Neural cell (in vitro differentiated cells): Measurements from ENCODE around the gene TMEM192. TPM values are rescaled to one million over a fixed set of nuclear protein-coding genes. Genes with fewer than 3 reads are reported as not detected.
"Not testable (repeated sequence)": the region's sequence is repeated elsewhere in the genome, so short reads cannot be mapped to it uniquely, and the experiment has no call there.

Source experiments
- H2AFZ ChIP-seq: fragments of 200-600, 300-800 bp; sonication (generic), shearing (Covaris generic); 2 replicates; pipeline ENCODE4 v1.6.0; 2014; ENCODE audit warnings: low read depth, mild to moderate bottlenecking, antibody characterized with exemption, low read length, moderate library complexity
- H3F3A ChIP-seq: fragments of 200-600 bp; shearing (Covaris generic); 2 replicates; pipeline ENCODE4 v1.6.1; 2016; ENCODE audit warnings: mild to moderate bottlenecking, moderate library complexity, mixed read lengths, antibody characterized with exemption, low read length; ENCODE audit not compliant: insufficient read depth, poor library complexity, severe bottlenecking
- H3K27ac ChIP-seq: fragments of 200-600, 300-800 bp; sonication (generic), shearing (Covaris generic); 2 replicates; pipeline ENCODE4 v1.5.1; 2014; ENCODE audit warnings: mild to moderate bottlenecking, low read length, moderate library complexity
- H3K27me3 ChIP-seq: fragments of 300-800, 200-600 bp; sonication (generic), shearing (Covaris generic); 2 replicates; pipeline ENCODE4 v1.6.0; 2014; ENCODE audit warnings: mild to moderate bottlenecking, low read depth, low read length, moderate library complexity; ENCODE audit not compliant: insufficient read depth
- H3K36me3 ChIP-seq: fragments of 300-800, 200-600 bp; sonication (generic), shearing (Covaris generic); 2 replicates; pipeline ENCODE4 v1.5.1; 2014; ENCODE audit warnings: mild to moderate bottlenecking, antibody characterized with exemption, low read length, moderate library complexity; ENCODE audit not compliant: insufficient read depth
- H3K4me2 ChIP-seq: fragments of 300-800, 200-600 bp; sonication (generic), shearing (Covaris generic); 2 replicates; pipeline ENCODE4 v1.6.0; 2014; ENCODE audit warnings: mild to moderate bottlenecking, low read length
- H3K4me3 ChIP-seq: fragments of 300-800, 200-600 bp; sonication (generic), shearing (Covaris generic); 2 replicates; pipeline ENCODE4 v1.5.1; 2014; ENCODE audit warnings: mild to moderate bottlenecking, low read length, moderate library complexity
- H3K79me2 ChIP-seq: fragments of 200-600 bp; shearing (Covaris generic); replicated peaks from 2 replicates; pipeline ENCODE4 v1.6.0; 2014; ENCODE audit warnings: mild to moderate bottlenecking, low read length, moderate library complexity; ENCODE audit not compliant: insufficient read depth
- H3K9ac ChIP-seq: fragments of 300-800, 200-600 bp; sonication (generic), shearing (Covaris generic); 2 replicates; pipeline ENCODE4 v1.6.1; 2016; ENCODE audit warnings: mild to moderate bottlenecking, low read length, mixed read lengths
- H3K9me2 ChIP-seq: fragments of 200-600 bp; shearing (Covaris generic); 2 replicates; pipeline ENCODE4 v1.6.1; 2016; ENCODE audit warnings: mild to moderate bottlenecking, low read length, mixed read lengths; ENCODE audit not compliant: insufficient read depth
- H3K9me3 ChIP-seq: fragments of 200-600, 300-800 bp; sonication (generic), shearing (Covaris generic); 2 replicates; pipeline ENCODE4 v1.6.1; 2016; ENCODE audit warnings: mild to moderate bottlenecking, mixed run types, low read length, moderate library complexity, mixed read lengths
- H4K20me1 ChIP-seq: fragments of 200-600 bp; shearing (Covaris generic); 2 replicates; pipeline ENCODE4 v1.6.1; 2016; ENCODE audit warnings: mild to moderate bottlenecking, mixed run types; ENCODE audit not compliant: insufficient read depth
- EP300 ChIP-seq: fragments of 450-650 bp; conservative IDR thresholded peaks from 2 replicates; pipeline ENCODE4 v1.6.1; 2014; ENCODE audit warnings: antibody characterized with exemption, mild to moderate bottlenecking, moderate library complexity; ENCODE audit not compliant: poor library complexity, severe bottlenecking
- EZH2 ChIP-seq: fragments of 200-600, 300-800 bp; shearing (Covaris generic), sonication (generic); IDR thresholded peaks from 2 replicates; pipeline ENCODE4 v1.6.1; 2014; ENCODE audit warnings: antibody characterized with exemption, low read length, borderline replicate concordance, mild to moderate bottlenecking; ENCODE audit not compliant: insufficient read depth, poor library complexity, severe bottlenecking
- MXI1 ChIP-seq: fragments of 450-650 bp; conservative IDR thresholded peaks from 2 replicates; pipeline ENCODE4 v1.6.1; 2014; ENCODE audit warnings: antibody characterized with exemption, mild to moderate bottlenecking; ENCODE audit not compliant: poor library complexity, severe bottlenecking
- POLR2AphosphoS5 ChIP-seq: IDR thresholded peaks from 2 replicates; pipeline ENCODE4 v1.6.1; 2012
- RAD21 ChIP-seq: fragments of 450-650 bp; conservative IDR thresholded peaks from 2 replicates; pipeline ENCODE4 v1.6.1; 2014; ENCODE audit warnings: antibody characterized with exemption, mild to moderate bottlenecking, moderate library complexity
- SMC3 ChIP-seq: fragments of 450-650 bp; conservative IDR thresholded peaks from 2 replicates; pipeline ENCODE4 v1.6.1; 2014; ENCODE audit warnings: antibody characterized with exemption, mild to moderate bottlenecking, moderate library complexity; ENCODE audit not compliant: poor library complexity
- TAF1 ChIP-seq: IDR thresholded peaks from 2 replicates; pipeline ENCODE4 v1.6.1; 2012; ENCODE audit warnings: low read depth
- polyA plus RNA-seq: library from polyadenylated mRNA; depleted of rRNA; stranded (reverse); fragments of >200 nt; gene quantifications from 2 replicates; pipeline ENCODE4 v1.2.3, GENCODE V29; 2014
- TF ChIP-seq, protein P1 (sequence below): IDR thresholded peaks from 2 replicates; pipeline ENCODE4 v1.6.1; 2012; ENCODE audit warnings: borderline replicate concordance
- TF ChIP-seq, protein P2 (sequence below): fragments of 450-650 bp; IDR thresholded peaks from 2 replicates; pipeline ENCODE4 v1.5.1; 2014; ENCODE audit warnings: antibody characterized with exemption, mild to moderate bottlenecking, moderate library complexity; ENCODE audit not compliant: poor library complexity, severe bottlenecking

Gene TMEM192
- polyA plus RNA-seq, 1 donor from 2014 or later, result 10.5 TPM

DNA sequence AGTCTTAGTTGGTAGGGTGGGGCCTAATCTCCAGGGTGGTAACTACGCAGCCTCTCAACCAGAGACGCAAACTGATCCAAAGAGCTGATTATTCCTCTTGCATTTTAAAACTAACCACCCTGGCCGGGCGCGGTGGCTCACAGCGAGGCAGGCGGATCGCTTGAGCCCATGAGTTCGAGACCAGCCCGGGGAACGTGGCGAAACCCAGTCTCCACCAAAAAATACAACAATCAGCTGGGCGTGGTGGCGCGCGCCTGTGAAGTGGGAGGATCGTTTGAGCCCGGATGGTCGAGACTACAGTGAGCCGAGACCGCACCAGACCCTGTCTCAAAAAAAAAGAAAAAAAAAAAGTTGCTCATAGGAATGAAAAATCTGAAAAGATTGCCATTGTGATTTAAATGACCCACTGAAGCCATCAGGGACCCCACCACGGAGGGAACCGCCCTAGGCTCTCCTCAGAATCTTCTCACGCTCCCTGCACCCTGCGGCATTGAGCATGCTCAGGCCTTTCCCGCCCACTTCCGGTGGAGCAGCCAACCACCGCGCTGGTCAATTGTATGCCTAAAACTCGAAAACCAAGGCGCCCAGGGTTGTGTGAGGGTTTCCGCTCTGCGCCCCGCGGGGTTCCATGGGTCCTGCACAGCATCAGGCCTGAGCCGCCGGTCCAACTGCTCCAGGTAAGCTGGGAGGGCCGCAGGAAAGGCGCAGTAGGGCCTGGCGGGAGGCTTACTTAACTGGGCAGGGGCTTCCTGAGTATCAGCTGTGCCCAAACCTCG lies 81.0 kb downstream of the TMEM192 start, which contains the start of gene TRIM60:
TRIM60 (plus strand) TSS at position 564 of the 776 bp plus-strand sequence. CDS start 8,074 bp downstream, outside the sequence.
- Histone ChIP-seq H3K9ac (no peak within 1 kb of the TSS), H2AFZ (no peak within 1 kb of the TSS), H4K20me1 (no peaks in the 10 kb centered on the region), H3K79me2 (no peaks in the 10 kb centered on the region), H3F3A (no peaks in the 10 kb centered on the region), H3K27ac (no peak within 1 kb of the TSS), H3K27me3 (no peaks in the 10 kb centered on the region), H3K36me3 (no peaks in the 10 kb centered on the region), H3K4me3 (no peak within 1 kb of the TSS), H3K9me3 (no peaks in the 10 kb centered on the region), H3K9me2 (no peaks in the 10 kb centered on the region), H3K4me2 (no peak within 1 kb of the TSS)
- TF ChIP-seq, protein P1, sequence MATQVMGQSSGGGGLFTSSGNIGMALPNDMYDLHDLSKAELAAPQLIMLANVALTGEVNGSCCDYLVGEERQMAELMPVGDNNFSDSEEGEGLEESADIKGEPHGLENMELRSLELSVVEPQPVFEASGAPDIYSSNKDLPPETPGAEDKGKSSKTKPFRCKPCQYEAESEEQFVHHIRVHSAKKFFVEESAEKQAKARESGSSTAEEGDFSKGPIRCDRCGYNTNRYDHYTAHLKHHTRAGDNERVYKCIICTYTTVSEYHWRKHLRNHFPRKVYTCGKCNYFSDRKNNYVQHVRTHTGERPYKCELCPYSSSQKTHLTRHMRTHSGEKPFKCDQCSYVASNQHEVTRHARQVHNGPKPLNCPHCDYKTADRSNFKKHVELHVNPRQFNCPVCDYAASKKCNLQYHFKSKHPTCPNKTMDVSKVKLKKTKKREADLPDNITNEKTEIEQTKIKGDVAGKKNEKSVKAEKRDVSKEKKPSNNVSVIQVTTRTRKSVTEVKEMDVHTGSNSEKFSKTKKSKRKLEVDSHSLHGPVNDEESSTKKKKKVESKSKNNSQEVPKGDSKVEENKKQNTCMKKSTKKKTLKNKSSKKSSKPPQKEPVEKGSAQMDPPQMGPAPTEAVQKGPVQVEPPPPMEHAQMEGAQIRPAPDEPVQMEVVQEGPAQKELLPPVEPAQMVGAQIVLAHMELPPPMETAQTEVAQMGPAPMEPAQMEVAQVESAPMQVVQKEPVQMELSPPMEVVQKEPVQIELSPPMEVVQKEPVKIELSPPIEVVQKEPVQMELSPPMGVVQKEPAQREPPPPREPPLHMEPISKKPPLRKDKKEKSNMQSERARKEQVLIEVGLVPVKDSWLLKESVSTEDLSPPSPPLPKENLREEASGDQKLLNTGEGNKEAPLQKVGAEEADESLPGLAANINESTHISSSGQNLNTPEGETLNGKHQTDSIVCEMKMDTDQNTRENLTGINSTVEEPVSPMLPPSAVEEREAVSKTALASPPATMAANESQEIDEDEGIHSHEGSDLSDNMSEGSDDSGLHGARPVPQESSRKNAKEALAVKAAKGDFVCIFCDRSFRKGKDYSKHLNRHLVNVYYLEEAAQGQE, result no peak
- TF ChIP-seq EZH2, result no peak
- TF ChIP-seq SMC3, result no peak
- TF ChIP-seq RAD21, result no peak
- TF ChIP-seq MXI1, result no peak
- TF ChIP-seq, protein P2, sequence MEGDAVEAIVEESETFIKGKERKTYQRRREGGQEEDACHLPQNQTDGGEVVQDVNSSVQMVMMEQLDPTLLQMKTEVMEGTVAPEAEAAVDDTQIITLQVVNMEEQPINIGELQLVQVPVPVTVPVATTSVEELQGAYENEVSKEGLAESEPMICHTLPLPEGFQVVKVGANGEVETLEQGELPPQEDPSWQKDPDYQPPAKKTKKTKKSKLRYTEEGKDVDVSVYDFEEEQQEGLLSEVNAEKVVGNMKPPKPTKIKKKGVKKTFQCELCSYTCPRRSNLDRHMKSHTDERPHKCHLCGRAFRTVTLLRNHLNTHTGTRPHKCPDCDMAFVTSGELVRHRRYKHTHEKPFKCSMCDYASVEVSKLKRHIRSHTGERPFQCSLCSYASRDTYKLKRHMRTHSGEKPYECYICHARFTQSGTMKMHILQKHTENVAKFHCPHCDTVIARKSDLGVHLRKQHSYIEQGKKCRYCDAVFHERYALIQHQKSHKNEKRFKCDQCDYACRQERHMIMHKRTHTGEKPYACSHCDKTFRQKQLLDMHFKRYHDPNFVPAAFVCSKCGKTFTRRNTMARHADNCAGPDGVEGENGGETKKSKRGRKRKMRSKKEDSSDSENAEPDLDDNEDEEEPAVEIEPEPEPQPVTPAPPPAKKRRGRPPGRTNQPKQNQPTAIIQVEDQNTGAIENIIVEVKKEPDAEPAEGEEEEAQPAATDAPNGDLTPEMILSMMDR, result no peak
- TF ChIP-seq POLR2AphosphoS5, result no peak
- TF ChIP-seq EP300, result no peak
- no peak for TF ChIP-seq TAF1

GRCh38 chr4:165027762-165028402 lies 84.8 kb downstream of the TMEM192 start:
- no peaks in the 10 kb centered on the region for H3K79me2 ChIP-seq
- H3F3A ChIP-seq, result no peaks in the 10 kb centered on the region
- H3K36me3 ChIP-seq, result no peaks in the 10 kb centered on the region
- H3K4me3 ChIP-seq, result no peak overlapping the region
- H4K20me1 ChIP-seq, result no peaks in the 10 kb centered on the region
- H3K27me3 ChIP-seq, result no peaks in the 10 kb centered on the region
- no peak overlapping the region for H3K9ac ChIP-seq
- no peaks in the 10 kb centered on the region for H3K9me3 ChIP-seq
- H3K27ac ChIP-seq, result no peak overlapping the region
- TF ChIP-seq, protein P2, result no peak
- no peak for TF ChIP-seq SMC3
- TF ChIP-seq MXI1, result no peak
- no peak for TF ChIP-seq TAF1
- TF ChIP-seq RAD21, result no peak
- no peak for TF ChIP-seq POLR2AphosphoS5
- no peak for TF ChIP-seq EZH2
- TF ChIP-seq, protein P1, result no peak
- no peak for TF ChIP-seq EP300
- no peaks in the 10 kb centered on the region for H3K9me2 ChIP-seq
- H2AFZ ChIP-seq, result no peak overlapping the region
- H3K4me2 ChIP-seq, result no peak overlapping the region

DNA sequence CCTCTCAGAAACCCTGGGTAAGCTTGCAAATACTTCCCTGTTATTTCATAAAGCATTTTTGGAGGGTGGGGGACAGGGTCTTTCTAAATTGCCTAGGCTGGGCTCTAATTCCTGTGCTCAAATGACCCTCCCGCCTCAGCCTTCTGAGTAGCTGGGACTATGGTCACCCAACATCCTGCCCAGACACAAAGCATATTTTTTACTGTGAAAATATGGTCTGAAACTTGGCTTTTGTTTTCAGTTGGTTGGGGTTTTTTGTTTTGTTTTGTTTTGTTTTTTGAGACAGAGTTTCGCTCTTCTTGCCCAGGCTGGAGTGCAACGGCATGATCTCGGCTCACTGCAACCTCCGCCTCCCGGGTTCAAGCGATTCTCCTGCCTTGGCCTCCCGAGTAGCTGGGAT lies 86.9 kb downstream of the TMEM192 start:
- not testable (repeated sequence) for H4K20me1 ChIP-seq, H3K9me3 ChIP-seq, H3K9ac ChIP-seq, H2AFZ ChIP-seq, H3K4me3 ChIP-seq, H3K36me3 ChIP-seq, H3K27me3 ChIP-seq, H3K4me2 ChIP-seq, H3K27ac ChIP-seq, H3K79me2 ChIP-seq, H3F3A ChIP-seq, H3K9me2 ChIP-seq
